Pancreas (tissue), 10 donors: ENCODE measurements around the gene CRYBG2. TPM values are rescaled to one million over a fixed set of nuclear protein-coding genes. Genes with fewer than 3 reads are reported as not detected.

Experiments
- ATAC-seq, 4 donors: fragments of 200-7000 bp; cut with Tn5 transposase; one replicate each; pipeline versions ENCODE4 v1.8.0 to v1.9.1; 2020; ENCODE audit warnings: mild to moderate bottlenecking in 4 of 4, moderate library complexity in 4 of 4
- DNase-seq, 6 donors: peaks; one replicate each; pipeline ENCODE4 v3.0.0-alpha.2; 2020
- FAIRE-seq: peaks from 2 replicates; lab custom pipeline; 2012; peaks lifted over from hg19 to GRCh38; lab: Jason Lieb, UNC
- H3K27ac ChIP-seq, 4 donors: fragments of 200-600 bp; sonication (generic); 1 replicate in 3 of 4; 2 replicates in 1 of 4; pipeline versions ENCODE4 v1.5.0 to v1.8.0; 2020
- H3K27me3 ChIP-seq, 4 donors: fragments of 200-600 bp; one replicate each; pipeline ENCODE4 v1.8.0; 2021
- H3K36me3 ChIP-seq, 3 donors: fragments of 200-600 bp; sonication (generic) in 1 of 3; one replicate each; pipeline versions ENCODE4 v1.5.0 to v1.8.0; 2020 to 2021
- H3K4me1 ChIP-seq, 3 donors: fragments of 200-600 bp; one replicate each; pipeline ENCODE4 v1.8.0; 2021
- H3K4me3 ChIP-seq, 4 donors: fragments of 200-600 bp; sonication (generic) in 2 of 4; one replicate each; pipeline versions ENCODE4 v1.5.0 to v1.8.0; 2020 to 2021
- H3K9me3 ChIP-seq, 4 donors: fragments of 200-600 bp; one replicate each; pipeline ENCODE4 v1.8.0; 2021
- CTCF ChIP-seq, 4 donors: fragments of 200-600 bp; sonication (generic) in 3 of 4; IDR thresholded peaks; one replicate each; pipeline versions ENCODE4 v1.5.0 to v1.8.0; 2021; ENCODE audit warnings: antibody characterized with exemption in 4 of 4
- WGBS, 2 donors: extraction: QIAGEN DNeasy Blood & Tissue Kit; methylation state at CpG; one replicate each; pipeline ENCODE4 v1.1.7; 2013; 5-methylcytosine and 5-hydroxymethylcytosine counted together
- intact Hi-C, 3 donors: fragments of 100-400 bp; cut with DNase I; formaldehyde crosslinking; loops; one replicate each; pipeline versions ENCODE4 v1.11.1 to v1.14.2; 2022
- polyA plus RNA-seq, 2 donors: library from polyadenylated mRNA; stranded (reverse); fragments of 200-250 nt; gene quantifications; one replicate each; pipeline ENCODE4 v1.2.3, GENCODE V29; 2013
- total RNA-seq, 6 donors: library from RNA; stranded (reverse); fragmentation: NEBNext Ultra II Directional in 4 of 6; extraction: Animal tissue kit (Norgen Biotek cat#: 25700) in 4 of 6; gene quantifications; one replicate each; pipeline versions ENCODE4 v1.2.1 to v1.2.4, GENCODE V29; 2021 to 2023
- donor health status: healthy with polysubstance abuse.
- donor health status: DM: no; HTN: no; CAD: no; lungs with moderate emphysema.
- donor health status: DM: no; HTN: no; CAD: no.
- donor health status: control.
- donor health status: control.
- donor health status: Bipolar disorder and iron deficiency.
- donor health status: DM: yes; HTN: yes; CAD: no.
- donor health status: DM: no; HTN: no; CAD: no.
- donor health status: DM: no; HTN: no; CAD: no.
- donor health status: DM: yes; HTN: yes; CAD: no.

The CRYBG2 gene
- total and polyA plus RNA-seq, 8 donors = 0.12 to 2.0 (median 0.60) TPM

DNA sequence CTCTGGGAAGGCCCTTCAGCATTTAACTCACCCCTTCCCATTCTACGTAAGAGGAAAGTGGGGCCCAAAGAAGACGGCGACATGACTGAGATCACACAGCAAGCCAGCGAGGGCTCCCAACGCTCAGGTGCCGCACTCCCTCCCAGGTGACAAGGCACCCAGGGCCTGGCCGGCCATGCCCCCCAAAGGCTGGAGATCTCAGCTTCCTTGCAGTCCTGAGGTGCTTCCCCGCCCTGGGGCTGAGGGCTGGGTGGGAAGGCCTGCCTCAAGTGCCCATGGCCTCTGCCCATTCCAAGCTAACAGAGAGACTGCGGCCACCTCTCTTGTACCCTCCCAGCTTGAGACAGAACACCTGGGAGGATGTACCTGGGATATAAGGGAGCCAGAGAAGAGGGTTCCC lies 1.0 kb upstream of the CRYBG2 start:
- DNase-seq (no peak), ATAC-seq (no peak), FAIRE-seq (no peak)
- WGBS, 2 donors = 76 to 82% methylated on average over 9 of the region's 9 CpGs
- intact Hi-C loops = no loop called here
- peaks cover 0 to 1% (median 0%) of the 10 kb centered on the region in 3 donors for H3K4me1 ChIP-seq
- TF ChIP-seq CTCF (IDR thresholded peaks at IDR 0.05) = no peak
- no peaks in the 10 kb centered on the region for H3K9me3 ChIP-seq
- no peaks in the 10 kb centered on the region for H3K36me3 ChIP-seq
- H3K4me3 ChIP-seq = no peak overlapping the region
- H3K27ac ChIP-seq = no peak overlapping the region
- H3K27me3 ChIP-seq = peaks cover 0 to 1% (median 0%) of the 10 kb centered on the region in 4 donors

DNA sequence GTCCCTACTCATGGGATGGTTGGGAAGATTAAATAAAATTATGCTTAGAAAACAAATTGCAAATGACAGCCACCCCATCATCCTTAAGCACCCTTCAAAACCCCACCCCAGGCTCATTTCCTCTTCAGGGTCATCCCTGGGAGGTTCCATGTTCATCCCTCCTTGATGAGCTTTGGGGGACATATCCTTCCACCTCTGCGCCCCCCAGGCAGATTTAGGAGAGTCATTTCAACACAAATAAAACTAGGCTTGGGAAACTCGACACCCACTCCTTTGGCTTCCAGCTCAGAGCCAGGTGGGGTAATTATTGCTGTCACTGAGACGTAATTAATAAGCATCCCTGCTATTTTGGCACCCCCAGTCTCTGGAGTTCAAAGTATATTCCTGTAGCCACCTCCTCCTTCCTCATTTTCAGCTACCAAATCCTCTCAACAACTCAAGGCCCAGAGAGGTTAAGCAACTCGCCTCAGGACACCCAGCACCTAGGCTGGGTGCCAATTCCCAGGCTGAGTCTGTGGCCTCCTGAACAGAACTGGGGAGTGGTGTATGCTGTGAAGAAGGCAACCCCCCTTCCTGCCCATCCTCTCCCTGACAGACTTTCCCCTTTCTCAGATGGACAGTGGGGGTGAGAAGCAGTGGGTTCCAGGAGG lies 595 bp downstream of the CRYBG2 start:
- Histone ChIP-seq H3K9me3 (no peaks in the 10 kb centered on the region), H3K27me3 (no peaks in the 10 kb centered on the region), H3K27ac (no peak overlapping the region), H3K36me3 (no peaks in the 10 kb centered on the region), H3K4me1 (no peaks in the 10 kb centered on the region), H3K4me3 (no peak overlapping the region)
- FAIRE-seq (no peak), DNase-seq (no peak), ATAC-seq (no peak)
- WGBS, 2 donors = 63 to 71% methylated on average over 4 of the region's 4 CpGs
- intact Hi-C loops = no loop called here
- no peak for TF ChIP-seq CTCF (IDR thresholded peaks at IDR 0.05)

DNA sequence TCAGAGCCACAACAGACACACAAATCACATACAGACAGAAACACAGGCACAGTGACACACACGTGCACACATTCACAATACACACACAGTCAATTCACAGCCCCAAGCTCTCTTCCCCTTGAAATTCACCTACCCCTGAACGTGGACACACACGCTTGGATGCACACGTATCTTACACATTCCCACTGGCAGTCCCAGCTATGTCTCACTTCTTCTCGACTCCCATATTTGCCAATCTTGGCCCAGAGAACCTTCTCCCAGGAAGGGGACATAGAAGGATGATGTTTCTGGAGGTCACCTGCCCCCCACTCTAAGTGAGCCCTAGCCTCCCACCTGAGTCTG lies 1.6 kb downstream of the CRYBG2 start:
- TF ChIP-seq CTCF (IDR thresholded peaks at IDR 0.05) = no peak
- Histone ChIP-seq H3K4me1 (no peaks in the 10 kb centered on the region), H3K4me3 (no peak overlapping the region), H3K27ac (no peak overlapping the region), H3K9me3 (no peaks in the 10 kb centered on the region), H3K27me3 (no peaks in the 10 kb centered on the region), H3K36me3 (no peaks in the 10 kb centered on the region)
- ATAC-seq (no peak), DNase-seq (no peak), FAIRE-seq (no peak)
- 71 to 82% methylated on average over 5 of the region's 5 CpGs for WGBS, 2 donors
- intact Hi-C loops = no loop called here

DNA sequence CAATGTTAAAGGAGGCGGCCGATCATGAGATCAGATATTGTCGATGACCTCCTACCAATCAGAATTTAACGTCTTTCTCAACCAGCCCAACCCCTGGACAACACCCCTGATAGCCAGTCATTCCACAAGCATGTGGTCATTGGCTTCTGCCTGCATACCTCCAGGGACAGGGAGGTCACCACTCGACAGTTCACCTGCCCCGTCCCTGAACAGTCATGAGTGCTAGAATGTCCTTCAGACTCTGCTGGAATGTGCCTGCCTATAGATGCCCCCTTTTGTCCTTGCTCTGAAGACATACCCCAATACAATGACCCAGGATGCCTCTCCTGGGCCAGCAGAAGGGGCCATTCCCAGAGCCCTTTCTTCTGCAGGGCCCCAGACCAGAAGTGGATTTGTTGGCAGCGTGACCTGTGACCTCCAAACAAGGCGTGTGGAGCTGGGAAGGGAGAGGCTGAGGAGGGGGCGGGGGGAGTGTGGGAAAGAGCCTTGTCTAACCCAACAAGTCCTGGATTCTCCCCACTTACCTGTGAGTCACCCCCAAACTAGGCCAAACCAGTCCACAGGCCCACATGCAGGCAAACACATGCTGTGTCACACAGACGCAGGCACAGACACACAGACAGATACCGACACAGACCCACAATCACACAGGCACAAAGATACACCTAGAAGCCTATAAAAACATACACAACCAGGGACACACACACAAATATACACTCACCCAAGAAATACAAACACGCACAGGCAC lies 2.2 kb downstream of the CRYBG2 start:
- H3K9me3 ChIP-seq = no peaks in the 10 kb centered on the region
- no peaks in the 10 kb centered on the region for H3K27me3 ChIP-seq
- peak in 2 of 4 donors; percentile 19 for ATAC-seq
- intact Hi-C loops = no loop called here
- no peak for DNase-seq
- FAIRE-seq = no peak
- no peak overlapping the region for H3K4me3 ChIP-seq
- TF ChIP-seq CTCF (IDR thresholded peaks at IDR 0.05) = no peak
- H3K27ac ChIP-seq = no peak overlapping the region
- H3K36me3 ChIP-seq = no peaks in the 10 kb centered on the region
- 81 to 84% methylated on average over 12 of the region's 12 CpGs for WGBS, 2 donors
- no peaks in the 10 kb centered on the region for H3K4me1 ChIP-seq
